Mesendoderm (in vitro differentiated cells): ENCODE measurements around the gene EDA2R.

Source experiments
- DNase-seq: peaks from one replicate; pipeline ENCODE4 v3.0.0; 2013
- H2AK5ac ChIP-seq: 2 replicates; pipeline ENCODE4 v1.6.1; 2013; ENCODE audit warnings: low read length, inconsistent platforms
- H2BK120ac ChIP-seq: 2 replicates; pipeline ENCODE4 v1.6.1; 2013; ENCODE audit warnings: low read depth, mild to moderate bottlenecking, low read length, moderate library complexity, mixed read lengths
- H2BK15ac ChIP-seq: replicated peaks from 2 replicates; pipeline ENCODE4 v1.6.1; 2013; ENCODE audit warnings: low read depth, mild to moderate bottlenecking, moderate library complexity
- H2BK5ac ChIP-seq: 2 replicates; pipeline ENCODE4 v1.6.1; 2013; ENCODE audit warnings: low read length, inconsistent platforms
- H3K18ac ChIP-seq: 2 replicates; pipeline ENCODE4 v1.6.1; 2013; ENCODE audit warnings: mild to moderate bottlenecking, low read length, mixed read lengths
- H3K23ac ChIP-seq: one replicate; pipeline ENCODE4 v1.6.1; 2013; ENCODE audit warnings: low read length
- H3K27ac ChIP-seq: 2 replicates; pipeline ENCODE4 v1.5.1; 2013; ENCODE audit warnings: low read depth, mild to moderate bottlenecking, inconsistent platforms, low read length, moderate library complexity
- H3K27me3 ChIP-seq: 2 replicates; pipeline ENCODE4 v1.6.1; 2013; ENCODE audit warnings: low read length, control low read depth, mild to moderate bottlenecking, inconsistent platforms; ENCODE audit not compliant: insufficient read depth, poor library complexity
- H3K36me3 ChIP-seq: 2 replicates; pipeline ENCODE4 v1.6.1; 2013; ENCODE audit warnings: low read length, inconsistent platforms; ENCODE audit not compliant: control insufficient read depth, insufficient read depth
- H3K4ac ChIP-seq: one replicate; pipeline ENCODE4 v1.6.1; 2013; ENCODE audit warnings: low read depth, mild to moderate bottlenecking, low read length, moderate library complexity
- H3K4me1 ChIP-seq: 2 replicates; pipeline ENCODE4 v1.6.1; 2013; ENCODE audit warnings: low read depth, low read length, inconsistent platforms; ENCODE audit not compliant: control insufficient read depth
- H3K4me2 ChIP-seq: 2 replicates; pipeline ENCODE4 v1.6.1; 2013; ENCODE audit warnings: low read length
- H3K4me3 ChIP-seq: 2 replicates; pipeline ENCODE4 v1.5.1; 2013; ENCODE audit warnings: mild to moderate bottlenecking, low read length
- H3K56ac ChIP-seq: one replicate; pipeline ENCODE4 v1.6.1; 2013; ENCODE audit warnings: low read length
- H3K79me1 ChIP-seq: 2 replicates; pipeline ENCODE4 v1.6.1; 2013; ENCODE audit warnings: low read length, inconsistent platforms
- H3K79me2 ChIP-seq: 2 replicates; pipeline ENCODE4 v1.6.1; 2013; ENCODE audit warnings: mild to moderate bottlenecking, low read length; ENCODE audit not compliant: control insufficient read depth, insufficient read depth
- H3K9ac ChIP-seq: 2 replicates; pipeline ENCODE4 v1.6.1; 2013; ENCODE audit warnings: low read length, inconsistent platforms
- H4K5ac ChIP-seq: one replicate; pipeline ENCODE4 v1.6.1; 2013; ENCODE audit warnings: low read length
- H4K8ac ChIP-seq: one replicate; pipeline ENCODE4 v1.6.1; 2013; ENCODE audit warnings: low read depth, mild to moderate bottlenecking, control low read depth, low read length, moderate library complexity
- WGBS: extraction: QIAGEN DNeasy Blood & Tissue Kit; methylation state at CpG from one replicate; pipeline ENCODE4 v1.1.7; 2013; ENCODE audit warnings: low lambda C conversion rate, missing lambda C conversion rate; ENCODE audit not compliant: insufficient coverage; ENCODE audit errors: extremely low coverage; 5-methylcytosine and 5-hydroxymethylcytosine counted together

EDA2R gene

GRCh38 chrX:66616944-66617343, 21.9 kb downstream of the EDA2R start:
- no peaks in the 10 kb centered on the region for H3K4me1 ChIP-seq
- H3K23ac ChIP-seq = no peak overlapping the region
- no peak overlapping the region for H3K56ac ChIP-seq
- no peak overlapping the region for H2AK5ac ChIP-seq
- no peak overlapping the region for H3K4me3 ChIP-seq
- H3K18ac ChIP-seq = no peak overlapping the region
- no peak overlapping the region for H3K4ac ChIP-seq
- H3K79me1 ChIP-seq = no peaks in the 10 kb centered on the region
- no peak overlapping the region for H3K9ac ChIP-seq
- no peak overlapping the region for H2BK120ac ChIP-seq
- H4K8ac ChIP-seq = no peak overlapping the region
- H2BK15ac ChIP-seq = no peak overlapping the region
- no peaks in the 10 kb centered on the region for H3K79me2 ChIP-seq
- no peak overlapping the region for H3K4me2 ChIP-seq
- H3K27ac ChIP-seq = no peak overlapping the region
- no CpG with 5 or more reads among the region's 2 CpGs for WGBS
- H3K36me3 ChIP-seq = no peaks in the 10 kb centered on the region
- no peaks in the 10 kb centered on the region for H3K27me3 ChIP-seq
- DNase-seq = no peak
- no peak overlapping the region for H2BK5ac ChIP-seq
- no peak overlapping the region for H4K5ac ChIP-seq

- no peak overlapping the region for H3K18ac ChIP-seq
- H3K23ac ChIP-seq = no peak overlapping the region
- no peaks in the 10 kb centered on the region for H3K27me3 ChIP-seq
- H3K36me3 ChIP-seq = no peaks in the 10 kb centered on the region
- no peak overlapping the region for H3K4ac ChIP-seq
- no peak overlapping the region for H4K8ac ChIP-seq
- DNase-seq = peak; percentile 12
- WGBS = no CpG with 5 or more reads among the region's 1 CpG
- H3K4me1 ChIP-seq = no peaks in the 10 kb centered on the region
- H3K9ac ChIP-seq = no peak overlapping the region
- no peaks in the 10 kb centered on the region for H3K79me1 ChIP-seq
- H2BK5ac ChIP-seq = no peak overlapping the region
- no peak overlapping the region for H2AK5ac ChIP-seq
- H3K4me2 ChIP-seq = no peak overlapping the region
- no peak overlapping the region for H3K27ac ChIP-seq
- no peak overlapping the region for H3K4me3 ChIP-seq
- no peak overlapping the region for H3K56ac ChIP-seq
- H3K79me2 ChIP-seq = no peaks in the 10 kb centered on the region
- no peak overlapping the region for H2BK120ac ChIP-seq
- H4K5ac ChIP-seq = no peak overlapping the region
- H2BK15ac ChIP-seq = no peak overlapping the region
Measured at GRCh38 chrX:66602381-66602938, 36.4 kb downstream of the EDA2R start.

GRCh38 chrX:66601522-66601921, 37.4 kb downstream of the EDA2R start:
- Histone ChIP-seq H2BK5ac (no peak overlapping the region), H3K79me2 (no peaks in the 10 kb centered on the region), H3K56ac (no peak overlapping the region), H3K79me1 (no peaks in the 10 kb centered on the region), H4K8ac (no peak overlapping the region), H3K27ac (no peak overlapping the region), H4K5ac (no peak overlapping the region), H3K18ac (no peak overlapping the region), H3K4me2 (no peak overlapping the region), H3K23ac (no peak overlapping the region), H3K4me1 (no peaks in the 10 kb centered on the region), H2BK120ac (no peak overlapping the region), H3K36me3 (no peaks in the 10 kb centered on the region), H2AK5ac (no peak overlapping the region), H3K4ac (no peak overlapping the region), H3K4me3 (no peak overlapping the region), H3K9ac (no peak overlapping the region), H2BK15ac (no peak overlapping the region), H3K27me3 (no peaks in the 10 kb centered on the region)
- no peak for DNase-seq

- no peak overlapping the region for H3K4me3 ChIP-seq
- no peak overlapping the region for H2AK5ac ChIP-seq
- H3K18ac ChIP-seq = no peak overlapping the region
- DNase-seq = no peak
- no peak overlapping the region for H3K56ac ChIP-seq
- H4K5ac ChIP-seq = no peak overlapping the region
- H4K8ac ChIP-seq = no peak overlapping the region
- no peaks in the 10 kb centered on the region for H3K27me3 ChIP-seq
- no peak overlapping the region for H3K4ac ChIP-seq
- no peak overlapping the region for H3K9ac ChIP-seq
- H2BK120ac ChIP-seq = no peak overlapping the region
- no peaks in the 10 kb centered on the region for H3K36me3 ChIP-seq
- no peaks in the 10 kb centered on the region for H3K79me2 ChIP-seq
- no peaks in the 10 kb centered on the region for H3K79me1 ChIP-seq
- H2BK5ac ChIP-seq = no peak overlapping the region
- no peaks in the 10 kb centered on the region for H3K4me1 ChIP-seq
- no CpG with 5 or more reads among the region's 1 CpG for WGBS
- no peak overlapping the region for H2BK15ac ChIP-seq
- no peak overlapping the region for H3K27ac ChIP-seq
- H3K4me2 ChIP-seq = no peak overlapping the region
- H3K23ac ChIP-seq = no peak overlapping the region
Measured at GRCh38 chrX:66579219-66579618, 59.7 kb downstream of the EDA2R start.

- Histone ChIP-seq H4K5ac (no peak overlapping the region), H3K36me3 (no peaks in the 10 kb centered on the region)
- DNase-seq = no peak
Measured at GRCh38 chrX:66553973-66554372, 84.9 kb downstream of the EDA2R start.

GRCh38 chrX:66547847-66548369, 91.0 kb downstream of the EDA2R start:
- no peak overlapping the region for H2AK5ac ChIP-seq
- no peak overlapping the region for H3K4me3 ChIP-seq
- H3K36me3 ChIP-seq = no peaks in the 10 kb centered on the region
- H3K56ac ChIP-seq = no peak overlapping the region
- H2BK120ac ChIP-seq = no peak overlapping the region
- H3K9ac ChIP-seq = no peak overlapping the region
- no peak for DNase-seq
- H4K8ac ChIP-seq = no peak overlapping the region
- no peak overlapping the region for H4K5ac ChIP-seq
- H3K23ac ChIP-seq = no peak overlapping the region
- no peak overlapping the region for H3K4me2 ChIP-seq
- H3K18ac ChIP-seq = no peak overlapping the region
- no peak overlapping the region for H2BK15ac ChIP-seq
- H3K79me1 ChIP-seq = no peaks in the 10 kb centered on the region
- no peaks in the 10 kb centered on the region for H3K79me2 ChIP-seq
- no peaks in the 10 kb centered on the region for H3K27me3 ChIP-seq
- no peak overlapping the region for H3K27ac ChIP-seq
- H3K4me1 ChIP-seq = no peaks in the 10 kb centered on the region
- no peak overlapping the region for H3K4ac ChIP-seq
- no peak overlapping the region for H2BK5ac ChIP-seq

More at GRCh38 chrX:66553973-66554372, 84.9 kb downstream of the EDA2R start:
- no peak overlapping the region for H2AK5ac ChIP-seq
- no peak overlapping the region for H2BK120ac ChIP-seq
- H4K8ac ChIP-seq = no peak overlapping the region
- no peak overlapping the region for H3K9ac ChIP-seq
- no peaks in the 10 kb centered on the region for H3K79me1 ChIP-seq
- no peak overlapping the region for H2BK15ac ChIP-seq
- H3K4me2 ChIP-seq = no peak overlapping the region
- H3K4me1 ChIP-seq = no peaks in the 10 kb centered on the region
- no peak overlapping the region for H2BK5ac ChIP-seq
- H3K4me3 ChIP-seq = no peak overlapping the region
- H3K79me2 ChIP-seq = no peaks in the 10 kb centered on the region
- H3K27ac ChIP-seq = no peak overlapping the region
- H3K56ac ChIP-seq = no peak overlapping the region
- H3K18ac ChIP-seq = no peak overlapping the region
- H3K4ac ChIP-seq = no peak overlapping the region
- no peak overlapping the region for H3K23ac ChIP-seq
- H3K27me3 ChIP-seq = no peaks in the 10 kb centered on the region
